Measurements from ENCODE around the gene SPINK5. TPM values are rescaled to one million over a fixed set of nuclear protein-coding genes. Genes with fewer than 3 reads are reported as not detected.

SPINK5 gene
- total and polyA plus RNA-seq, 11 donors = 0.16 to 2.3 (median 0.54) TPM; not detected in 2

DNA sequence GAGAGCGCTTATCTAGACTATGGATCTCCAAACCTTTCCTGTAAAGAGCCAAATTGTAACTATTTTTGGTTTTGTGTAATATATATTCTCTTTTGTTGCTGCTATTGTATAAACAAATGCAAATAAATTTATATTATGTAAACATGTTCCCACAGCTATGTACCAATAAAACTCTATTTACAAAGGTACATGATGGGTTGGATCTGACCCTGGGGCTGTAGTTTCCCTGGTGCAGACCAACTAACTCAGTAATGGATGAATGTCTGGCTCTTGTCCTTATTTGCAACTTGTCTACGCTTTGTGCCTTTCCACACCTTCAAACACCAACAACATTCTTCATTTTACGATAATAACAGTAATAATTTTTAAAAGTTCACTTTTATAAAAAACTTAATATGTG is 77.1 kb downstream of the SPINK5 start:
- Histone ChIP-seq H3K27ac (no peak overlapping the region), H3K36me3 (no peaks in the 10 kb centered on the region), H3K4me3 (no peak overlapping the region), H3K9me3 (no peaks in the 10 kb centered on the region), H3K4me1 (peaks cover 0 to 6% (median 0%) of the 10 kb centered on the region in 12 donors), H3K27me3 (no peaks in the 10 kb centered on the region)
- 66 to 97% (median 87%) methylated on average over 3 of the region's 3 CpGs for WGBS, 4 donors
- ATAC-seq (no peak), DNase-seq (no peak)
- intact Hi-C loops (cut with DNase I) = no loop called here
- TF ChIP-seq POLR2A (IDR thresholded peaks at IDR 0.05) = no peak
- TF ChIP-seq, protein P1, sequence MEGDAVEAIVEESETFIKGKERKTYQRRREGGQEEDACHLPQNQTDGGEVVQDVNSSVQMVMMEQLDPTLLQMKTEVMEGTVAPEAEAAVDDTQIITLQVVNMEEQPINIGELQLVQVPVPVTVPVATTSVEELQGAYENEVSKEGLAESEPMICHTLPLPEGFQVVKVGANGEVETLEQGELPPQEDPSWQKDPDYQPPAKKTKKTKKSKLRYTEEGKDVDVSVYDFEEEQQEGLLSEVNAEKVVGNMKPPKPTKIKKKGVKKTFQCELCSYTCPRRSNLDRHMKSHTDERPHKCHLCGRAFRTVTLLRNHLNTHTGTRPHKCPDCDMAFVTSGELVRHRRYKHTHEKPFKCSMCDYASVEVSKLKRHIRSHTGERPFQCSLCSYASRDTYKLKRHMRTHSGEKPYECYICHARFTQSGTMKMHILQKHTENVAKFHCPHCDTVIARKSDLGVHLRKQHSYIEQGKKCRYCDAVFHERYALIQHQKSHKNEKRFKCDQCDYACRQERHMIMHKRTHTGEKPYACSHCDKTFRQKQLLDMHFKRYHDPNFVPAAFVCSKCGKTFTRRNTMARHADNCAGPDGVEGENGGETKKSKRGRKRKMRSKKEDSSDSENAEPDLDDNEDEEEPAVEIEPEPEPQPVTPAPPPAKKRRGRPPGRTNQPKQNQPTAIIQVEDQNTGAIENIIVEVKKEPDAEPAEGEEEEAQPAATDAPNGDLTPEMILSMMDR (IDR thresholded peaks at IDR 0.05) = no peak

DNA sequence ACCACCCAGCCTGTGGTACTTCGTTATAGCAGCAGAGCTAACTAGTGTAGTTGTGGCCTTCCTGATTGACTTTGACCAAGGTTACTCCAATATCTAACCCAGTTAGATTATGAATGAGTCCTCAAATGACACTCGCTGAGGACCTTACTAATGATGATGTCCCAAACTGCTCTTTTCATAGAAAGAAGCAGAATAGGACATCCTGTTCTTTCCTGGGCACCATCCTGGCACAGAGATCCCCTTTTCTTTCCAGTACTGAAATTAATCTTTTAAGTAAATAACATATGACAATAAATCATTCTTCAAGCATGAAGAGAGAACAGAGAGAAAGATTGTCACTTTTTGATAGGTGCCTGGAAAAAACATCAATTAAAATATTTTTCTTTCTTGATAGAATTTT is 77.9 kb downstream of the SPINK5 start:
- no peaks in the 10 kb centered on the region for H3K36me3 ChIP-seq
- ATAC-seq (no peak), DNase-seq (no peak)
- H3K9me3 ChIP-seq = no peaks in the 10 kb centered on the region
- intact Hi-C loops (cut with DNase I) = no loop called here
- H3K4me1 ChIP-seq = peaks cover 0 to 6% (median 0%) of the 10 kb centered on the region in 12 donors
- WGBS, 4 donors = 82 to 93% (median 83%) methylated on average over 2 of the region's 2 CpGs
- H3K27me3 ChIP-seq = no peaks in the 10 kb centered on the region
- TF ChIP-seq, protein P1 (IDR thresholded peaks at IDR 0.05) = no peak
- TF ChIP-seq POLR2A (IDR thresholded peaks at IDR 0.05) = no peak
- H3K4me3 ChIP-seq = no peak overlapping the region
- H3K27ac ChIP-seq = no peak overlapping the region

DNA sequence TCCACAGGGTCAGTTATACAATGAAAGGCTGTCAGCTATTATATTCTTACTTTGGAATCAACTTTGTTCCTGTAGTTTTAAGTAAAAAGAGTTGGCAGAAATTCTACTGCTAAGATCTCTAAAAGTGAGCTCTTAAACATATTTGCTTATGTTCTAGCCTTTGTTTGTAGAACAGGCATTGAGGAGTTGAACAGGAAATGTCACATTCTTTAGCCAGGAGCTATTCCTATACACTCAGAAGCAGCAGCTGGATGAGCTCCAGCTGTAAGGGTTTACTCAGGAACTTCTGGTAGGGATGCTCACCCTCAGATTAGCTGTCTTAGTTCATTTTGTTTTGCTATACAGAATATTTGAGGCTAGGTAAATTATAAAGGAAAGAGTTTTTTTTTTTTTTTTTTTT is 82.1 kb downstream of the SPINK5 start:
- intact Hi-C loops (cut with DNase I) = no loop called here
- peak in 2 of 4 donors; percentile 28 to 37 for ATAC-seq
- Histone ChIP-seq H3K36me3 (no peaks in the 10 kb centered on the region), H3K4me3 (no peak overlapping the region), H3K9me3 (no peaks in the 10 kb centered on the region), H3K4me1 (peaks cover 0 to 6% (median 0%) of the 10 kb centered on the region in 12 donors), H3K27ac (no peak overlapping the region), H3K27me3 (no peaks in the 10 kb centered on the region)
- peak in 1 of 5 donors; percentile 7 for DNase-seq
- TF ChIP-seq, protein P1 (IDR thresholded peaks at IDR 0.05) = no peak
- TF ChIP-seq POLR2A (IDR thresholded peaks at IDR 0.05) = no peak

DNA sequence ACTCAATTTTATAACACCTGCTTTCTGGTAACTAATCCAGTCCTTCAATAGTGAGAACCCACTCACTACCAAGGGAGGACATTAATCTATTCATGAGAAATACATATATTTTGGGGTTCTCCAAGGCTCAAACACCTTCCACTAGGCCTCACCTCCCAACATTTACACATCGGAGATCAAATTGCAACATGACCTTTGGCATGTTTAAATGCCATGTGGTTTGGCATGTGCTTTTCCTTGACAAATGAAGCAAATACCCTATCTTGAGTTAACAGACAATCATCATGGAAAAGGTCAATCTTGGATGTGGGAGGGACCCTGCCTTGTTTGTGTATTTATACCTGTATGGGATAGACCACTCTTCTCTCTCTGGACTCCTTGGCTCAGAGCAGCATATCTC is 82.7 kb downstream of the SPINK5 start:
- no peaks in the 10 kb centered on the region for H3K9me3 ChIP-seq
- no peak overlapping the region for H3K27ac ChIP-seq
- no peak for DNase-seq
- intact Hi-C loops (cut with DNase I) = no loop called here
- no peak for ATAC-seq
- no peak for TF ChIP-seq POLR2A (IDR thresholded peaks at IDR 0.05)
- TF ChIP-seq, protein P1 (IDR thresholded peaks at IDR 0.05) = no peak
- no peaks in the 10 kb centered on the region for H3K27me3 ChIP-seq
- WGBS, 4 donors = 90 to 100% (median 97%) methylated on average over 1 of the region's 1 CpG
- no peaks in the 10 kb centered on the region for H3K36me3 ChIP-seq
- H3K4me3 ChIP-seq = no peak overlapping the region
- peaks cover 0 to 6% (median 0%) of the 10 kb centered on the region in 12 donors for H3K4me1 ChIP-seq
